ENCODE measurements around the gene HEATR5A. TPM values are rescaled to one million over a fixed set of nuclear protein-coding genes. Genes with fewer than 3 reads are reported as not detected.

HEATR5A gene
- polyA plus RNA-seq, 1 of the 3 experiments (the other 2 are of a cell fraction) = 7.1 TPM

GRCh38 chr14:31252865-31253264, 167.5 kb downstream of the HEATR5A start (continued):
- TF ChIP-seq CHD2 (IDR thresholded peaks at IDR 0.05; ENCODE audit: low read length, partially characterized antibody) = no peak

DNA sequence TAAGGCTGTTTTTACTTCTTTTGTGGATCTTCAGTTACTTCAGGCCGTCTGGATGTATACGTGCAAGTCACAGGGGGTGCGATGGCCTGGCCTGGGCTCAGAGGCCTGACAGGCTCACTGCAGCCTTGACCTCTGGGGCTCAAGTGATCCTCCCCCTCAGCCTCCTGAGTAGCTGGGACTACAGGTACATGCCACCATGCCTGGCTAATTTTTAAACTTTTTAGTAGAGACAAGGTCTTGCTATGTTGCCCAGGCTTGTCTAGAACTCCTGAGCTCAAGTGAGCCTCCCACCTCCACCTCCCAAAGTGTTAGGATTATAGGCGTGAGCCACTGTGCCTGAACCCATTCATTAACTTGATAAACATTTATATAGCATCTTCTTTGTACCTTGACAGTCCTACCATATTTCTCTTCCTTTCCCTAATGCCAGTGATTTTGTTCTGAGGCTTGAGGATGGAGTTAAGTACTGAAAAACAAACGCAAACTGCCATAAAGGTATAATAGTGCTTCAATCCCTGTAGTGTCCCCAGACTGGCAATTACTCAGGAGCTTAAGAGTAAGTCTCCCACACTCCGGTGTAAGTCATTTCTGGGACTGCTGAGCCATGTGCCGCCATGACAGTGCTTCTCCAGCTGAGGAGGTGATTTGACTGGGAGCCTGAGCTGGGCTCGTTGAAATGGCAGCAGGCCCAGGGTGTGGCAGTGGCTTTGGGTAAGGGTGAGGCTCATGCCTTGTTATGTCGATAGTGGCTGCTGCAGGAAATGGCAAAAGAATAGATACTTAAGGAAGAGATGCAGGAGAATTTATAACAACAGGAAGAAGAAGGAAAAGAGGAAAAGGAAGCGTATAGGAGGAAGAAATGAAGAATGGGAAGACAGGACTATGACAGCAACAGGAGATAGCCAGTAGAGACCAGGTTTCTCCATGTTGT, 169.1 kb downstream of the HEATR5A start:
- H3F3A ChIP-seq (replicated peaks; ENCODE audit: insufficient read depth) = no peaks in the 10 kb centered on the region
- no peaks in the 10 kb centered on the region for H3K4me1 ChIP-seq (ENCODE audit: control insufficient read depth in 1 of 2, insufficient read depth in 2 of 2, low read depth in 1 of 2, low read length in 1 of 2)
- no peaks in the 10 kb centered on the region for H3K36me3 ChIP-seq (replicated peaks in 1 of 2; ENCODE audit: control insufficient read depth in 1 of 2, insufficient read depth in 2 of 2, low read length in 1 of 2)
- no peaks in the 10 kb centered on the region for H4K20me1 ChIP-seq (ENCODE audit: insufficient read depth)
- H3K9me2 ChIP-seq = no peaks in the 10 kb centered on the region
- POLR2A ChIA-PET = no interaction called here
- no peaks in the 10 kb centered on the region for H3K79me2 ChIP-seq (ENCODE audit: insufficient read depth)
- no peak for DNase-seq
- H3K4me3 ChIP-seq (ENCODE audit: low read depth in 2 of 2, low read length in 1 of 2) = no peak overlapping the region
- no peak for TF ChIP-seq RCOR1 (IDR thresholded peaks at IDR 0.05; ENCODE audit: low read length)
- no peak for TF ChIP-seq YY1 (IDR thresholded peaks at IDR 0.05; ENCODE audit: low read depth)
- TF ChIP-seq POLR2AphosphoS5 (IDR thresholded peaks at IDR 0.05; ENCODE audit: low read depth, low read length) = no peak
- TF ChIP-seq PBX3 (IDR thresholded peaks at IDR 0.05) = no peak
- no peak for TF ChIP-seq NFIC (IDR thresholded peaks at IDR 0.05; ENCODE audit: borderline replicate concordance)
- no peak for TF ChIP-seq USF2 (IDR thresholded peaks at IDR 0.05; ENCODE audit: borderline replicate concordance, low read depth, low read length)
- TF ChIP-seq MAX (IDR thresholded peaks at IDR 0.05; ENCODE audit: low read depth) = no peak
- TF ChIP-seq GATA2 (CRISPR knock-in tag; IDR thresholded peaks at IDR 0.05) = no peak
- TF ChIP-seq, protein P1, sequence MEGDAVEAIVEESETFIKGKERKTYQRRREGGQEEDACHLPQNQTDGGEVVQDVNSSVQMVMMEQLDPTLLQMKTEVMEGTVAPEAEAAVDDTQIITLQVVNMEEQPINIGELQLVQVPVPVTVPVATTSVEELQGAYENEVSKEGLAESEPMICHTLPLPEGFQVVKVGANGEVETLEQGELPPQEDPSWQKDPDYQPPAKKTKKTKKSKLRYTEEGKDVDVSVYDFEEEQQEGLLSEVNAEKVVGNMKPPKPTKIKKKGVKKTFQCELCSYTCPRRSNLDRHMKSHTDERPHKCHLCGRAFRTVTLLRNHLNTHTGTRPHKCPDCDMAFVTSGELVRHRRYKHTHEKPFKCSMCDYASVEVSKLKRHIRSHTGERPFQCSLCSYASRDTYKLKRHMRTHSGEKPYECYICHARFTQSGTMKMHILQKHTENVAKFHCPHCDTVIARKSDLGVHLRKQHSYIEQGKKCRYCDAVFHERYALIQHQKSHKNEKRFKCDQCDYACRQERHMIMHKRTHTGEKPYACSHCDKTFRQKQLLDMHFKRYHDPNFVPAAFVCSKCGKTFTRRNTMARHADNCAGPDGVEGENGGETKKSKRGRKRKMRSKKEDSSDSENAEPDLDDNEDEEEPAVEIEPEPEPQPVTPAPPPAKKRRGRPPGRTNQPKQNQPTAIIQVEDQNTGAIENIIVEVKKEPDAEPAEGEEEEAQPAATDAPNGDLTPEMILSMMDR (IDR thresholded peaks at IDR 0.05) = no peak
- no peak for TF ChIP-seq GABPA (IDR thresholded peaks at IDR 0.05; ENCODE audit: low read depth)
- TF ChIP-seq FOXJ3 (CRISPR knock-in tag; IDR thresholded peaks at IDR 0.05) = no peak
- TF ChIP-seq FOXM1 (IDR thresholded peaks at IDR 0.05; ENCODE audit: low read depth) = no peak
- no peak for TF ChIP-seq TCF12 (IDR thresholded peaks at IDR 0.05)
- TF ChIP-seq, protein P2, sequence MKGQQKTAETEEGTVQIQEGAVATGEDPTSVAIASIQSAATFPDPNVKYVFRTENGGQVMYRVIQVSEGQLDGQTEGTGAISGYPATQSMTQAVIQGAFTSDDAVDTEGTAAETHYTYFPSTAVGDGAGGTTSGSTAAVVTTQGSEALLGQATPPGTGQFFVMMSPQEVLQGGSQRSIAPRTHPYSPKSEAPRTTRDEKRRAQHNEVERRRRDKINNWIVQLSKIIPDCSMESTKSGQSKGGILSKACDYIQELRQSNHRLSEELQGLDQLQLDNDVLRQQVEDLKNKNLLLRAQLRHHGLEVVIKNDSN (IDR thresholded peaks at IDR 0.05; ENCODE audit: borderline replicate concordance, low read depth) = no peak
- TF ChIP-seq RXRA (IDR thresholded peaks at IDR 0.05; ENCODE audit: borderline replicate concordance, low read depth) = no peak
- H2AFZ ChIP-seq (ENCODE audit: low read depth) = no peak overlapping the region
- CTCF ChIA-PET = no interaction called here
- no peak overlapping the region for H3K9ac ChIP-seq
- no peaks in the 10 kb centered on the region for H3K27me3 ChIP-seq (ENCODE audit: insufficient read depth)
- H3K9me3 ChIP-seq = no peaks in the 10 kb centered on the region
- no peak overlapping the region for H3K27ac ChIP-seq (ENCODE audit: low read depth in 2 of 2, low read length in 1 of 2)
- WGBS (ENCODE audit: low lambda C conversion rate) = 71% methylated on average over 8 of the region's 10 CpGs
- H3K4me2 ChIP-seq = no peak overlapping the region
